Activated CD4-positive, alpha-beta T cell treated with anti-CD3 and anti-CD28 coated beads for 48 hours (primary cell): Measurements from ENCODE around the gene MLYCD.
"Not testable (repeated sequence)": the region's sequence is repeated elsewhere in the genome, so short reads cannot be mapped to it uniquely, and the experiment has no call there.

Source experiments
- DNase-seq: peaks from one replicate; pipeline ENCODE4 v3.0.0-alpha.2; 2020

MLYCD gene

DNA sequence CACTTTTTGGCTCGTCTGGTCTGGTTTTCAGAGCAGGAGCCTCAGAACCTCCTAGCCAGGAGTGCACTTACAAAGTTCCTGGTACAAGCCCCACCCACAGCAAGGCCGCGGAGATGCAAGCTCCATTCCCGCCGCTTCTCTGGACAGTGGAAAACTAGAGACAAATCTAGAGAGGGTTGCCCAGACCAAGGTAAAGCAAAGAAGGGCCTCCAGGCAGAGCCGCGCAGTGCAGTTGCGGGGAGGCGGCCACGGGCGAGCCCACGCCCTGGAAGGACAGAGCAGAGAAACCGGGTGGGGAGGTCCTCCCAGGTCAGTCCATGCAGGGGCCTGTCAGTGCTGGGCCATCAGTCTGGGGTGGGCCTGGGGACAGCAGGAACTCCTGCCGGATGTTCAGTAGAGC lies 43.2 kb downstream of the MLYCD start:
- DNase-seq, result no peak

DNA sequence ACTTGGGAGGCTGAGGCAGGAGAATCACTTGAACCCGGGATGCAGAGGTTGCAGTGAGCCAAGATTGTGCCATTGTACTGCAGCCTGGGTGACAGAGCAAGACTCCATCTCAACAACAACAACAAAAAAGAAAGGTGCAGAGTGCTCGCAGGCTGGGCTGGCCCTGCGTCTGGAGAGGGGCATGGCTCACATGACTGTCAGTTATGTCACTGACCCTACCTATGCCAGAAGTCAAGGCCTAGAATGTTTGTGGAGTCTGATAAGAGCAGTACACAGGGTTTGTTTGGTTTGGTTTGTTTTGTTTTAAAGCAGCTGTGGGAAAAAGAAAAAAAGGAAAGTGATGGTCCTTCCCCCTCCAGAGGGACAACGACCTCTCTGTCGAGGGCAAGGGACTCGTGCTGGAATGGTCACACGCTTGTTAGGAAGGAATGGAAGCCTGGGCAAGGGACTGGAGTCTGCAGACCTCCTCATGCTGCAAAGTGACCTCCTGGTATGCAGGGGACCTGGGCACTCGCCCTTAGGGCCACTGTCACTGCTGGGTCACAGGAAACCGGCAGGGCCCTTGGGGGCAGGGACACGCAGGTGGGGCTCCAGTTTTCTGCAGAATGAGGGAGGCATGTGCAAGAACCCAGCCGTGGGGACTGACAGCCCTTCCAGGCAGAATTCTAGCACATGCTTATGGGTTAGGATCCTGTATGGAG lies 44.0 kb downstream of the MLYCD start:
- no peak for DNase-seq

DNA sequence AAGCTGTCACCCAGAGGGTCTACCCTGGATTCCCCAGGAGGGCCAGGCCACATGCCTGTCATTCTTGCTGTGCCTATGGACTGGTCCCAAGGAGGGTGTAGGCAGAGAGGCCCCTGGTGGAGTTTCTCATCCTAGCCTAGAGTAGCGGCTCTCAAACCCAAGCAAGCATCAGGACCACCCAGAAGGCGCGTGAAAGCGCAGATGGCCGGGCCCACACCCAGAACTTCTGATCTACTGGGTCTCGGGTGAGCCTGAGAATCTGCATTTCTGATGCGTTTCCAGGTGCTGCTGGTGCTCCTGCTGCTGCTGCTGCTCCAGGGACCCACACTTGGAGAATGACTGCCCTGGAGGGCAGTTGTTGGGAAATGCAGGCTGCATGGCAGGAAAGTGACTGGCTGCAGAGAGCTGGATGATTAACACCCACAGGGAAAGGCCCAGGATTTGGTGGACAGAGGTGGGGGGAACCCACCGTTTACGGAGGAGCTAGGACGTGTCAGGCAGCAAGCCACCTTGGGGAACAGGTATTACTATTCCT lies 44.7 kb downstream of the MLYCD start:
- DNase-seq, result no peak

DNA sequence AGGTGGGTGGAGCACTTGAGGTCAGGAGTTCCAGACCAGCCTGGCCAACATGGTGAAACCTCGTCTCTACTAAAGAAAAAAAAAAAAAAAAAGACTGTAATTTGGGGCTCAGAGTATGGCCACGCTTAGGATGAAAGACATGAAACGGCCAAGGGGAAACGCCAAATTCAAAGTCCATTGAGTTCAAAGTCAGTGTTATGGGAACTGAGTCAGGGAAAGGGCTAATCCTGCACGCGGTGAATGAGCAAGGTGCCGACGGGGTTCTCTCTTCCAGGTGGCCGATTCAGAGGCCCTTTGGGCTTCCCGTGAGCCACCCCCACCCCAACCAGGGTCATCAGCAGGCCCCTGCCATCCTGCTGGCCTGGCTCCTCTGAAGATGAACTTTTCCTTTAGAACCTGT lies 46.7 kb downstream of the MLYCD start:
- no peak for DNase-seq

DNA sequence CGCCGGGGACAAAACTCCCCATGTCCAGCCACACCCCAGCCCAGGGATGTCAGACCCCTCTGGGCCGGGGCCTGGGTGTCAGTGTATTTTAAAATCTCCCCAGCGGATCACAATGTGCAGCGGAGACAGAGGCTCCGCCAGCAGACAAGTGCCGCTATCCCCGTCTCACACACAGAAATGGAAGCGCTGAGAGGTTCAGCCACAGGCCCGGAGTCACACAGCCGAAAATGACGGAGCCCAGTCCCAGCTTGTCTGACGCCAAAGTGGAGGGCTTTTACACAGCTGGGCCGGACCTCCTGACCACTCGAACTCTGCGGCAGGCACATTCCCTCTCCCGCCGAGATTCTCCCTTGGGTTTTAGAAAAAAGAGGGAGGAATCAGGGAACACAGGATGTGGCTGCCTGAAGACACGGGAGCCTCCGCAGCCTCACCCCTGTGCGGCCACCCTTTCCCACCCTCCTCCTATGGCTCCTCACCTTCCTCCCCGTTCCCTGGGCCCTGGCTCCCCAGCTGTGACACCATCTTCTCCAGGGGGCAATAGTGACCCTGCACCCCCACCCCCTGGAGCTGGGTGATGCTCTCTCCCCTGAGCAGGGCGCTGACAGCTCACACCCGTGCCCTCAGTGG lies 47.4 kb downstream of the MLYCD start:
- DNase-seq, result no peak

DNA sequence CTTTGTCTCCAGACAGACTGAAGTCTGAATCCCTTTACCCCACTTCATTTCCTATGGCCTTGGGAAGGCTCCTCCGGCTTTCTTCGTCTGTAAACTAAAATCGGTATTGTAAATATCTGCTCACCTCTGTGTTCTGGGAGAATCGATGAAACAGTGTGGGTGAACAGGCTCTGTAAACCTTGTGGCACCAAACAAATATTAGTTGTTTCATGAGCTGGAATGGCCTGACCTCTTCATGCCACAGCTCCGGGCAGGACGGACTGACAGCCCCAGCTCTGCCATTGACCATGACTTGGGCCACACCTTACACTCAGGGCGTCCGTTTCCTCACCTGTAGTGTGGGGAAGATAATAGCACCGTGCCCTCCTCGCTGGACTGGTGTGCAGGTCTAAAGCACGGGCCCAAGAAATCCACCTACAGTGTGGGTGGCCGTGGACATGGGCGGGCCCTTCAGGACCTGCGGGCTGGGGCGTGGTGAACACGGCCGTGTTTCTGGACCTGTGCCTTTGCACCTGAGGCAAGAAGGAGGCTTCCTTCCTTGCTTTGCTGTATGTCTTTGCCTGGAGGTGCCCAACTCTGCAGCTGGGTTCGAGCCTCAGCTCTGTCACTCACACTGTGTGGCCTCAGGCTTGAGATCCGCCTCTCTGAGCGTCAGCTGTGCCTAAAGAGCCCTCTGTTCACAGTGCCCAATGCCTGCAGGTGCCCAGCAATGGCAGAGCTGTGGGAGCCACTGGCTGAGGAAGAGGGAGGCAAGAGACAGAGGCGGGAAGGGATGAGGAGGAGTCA lies 48.1 kb downstream of the MLYCD start:
- DNase-seq, result no peak

DNA sequence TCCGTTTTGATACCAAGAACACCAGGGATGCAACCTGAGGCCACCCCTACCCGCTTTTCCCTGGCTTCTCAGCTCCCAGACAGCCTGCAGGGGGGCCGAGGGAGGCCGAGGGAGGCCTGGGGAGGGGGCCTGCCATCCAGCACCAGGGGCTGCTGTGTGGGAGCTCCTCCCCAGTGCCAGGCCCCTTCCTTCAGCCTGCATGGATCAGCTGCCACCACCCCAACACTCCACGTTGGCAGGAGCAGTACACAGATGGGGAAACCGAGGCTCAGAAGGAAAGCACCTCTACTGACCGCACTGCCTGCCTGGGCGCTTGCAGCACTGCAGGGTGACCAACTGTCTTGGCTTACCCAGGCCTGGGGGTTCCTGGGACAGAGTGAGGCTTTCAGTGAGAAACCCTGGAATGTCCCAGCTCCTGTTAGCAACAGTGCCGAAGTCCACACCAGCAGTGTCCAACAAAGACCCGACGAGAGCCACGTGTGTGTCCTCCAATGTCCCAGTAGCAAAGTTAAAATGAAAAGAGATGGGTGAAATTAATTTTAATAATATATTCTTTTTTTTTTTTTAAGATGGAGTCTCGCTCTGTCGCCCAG lies 48.8 kb downstream of the MLYCD start:
- DNase-seq, result no peak

DNA sequence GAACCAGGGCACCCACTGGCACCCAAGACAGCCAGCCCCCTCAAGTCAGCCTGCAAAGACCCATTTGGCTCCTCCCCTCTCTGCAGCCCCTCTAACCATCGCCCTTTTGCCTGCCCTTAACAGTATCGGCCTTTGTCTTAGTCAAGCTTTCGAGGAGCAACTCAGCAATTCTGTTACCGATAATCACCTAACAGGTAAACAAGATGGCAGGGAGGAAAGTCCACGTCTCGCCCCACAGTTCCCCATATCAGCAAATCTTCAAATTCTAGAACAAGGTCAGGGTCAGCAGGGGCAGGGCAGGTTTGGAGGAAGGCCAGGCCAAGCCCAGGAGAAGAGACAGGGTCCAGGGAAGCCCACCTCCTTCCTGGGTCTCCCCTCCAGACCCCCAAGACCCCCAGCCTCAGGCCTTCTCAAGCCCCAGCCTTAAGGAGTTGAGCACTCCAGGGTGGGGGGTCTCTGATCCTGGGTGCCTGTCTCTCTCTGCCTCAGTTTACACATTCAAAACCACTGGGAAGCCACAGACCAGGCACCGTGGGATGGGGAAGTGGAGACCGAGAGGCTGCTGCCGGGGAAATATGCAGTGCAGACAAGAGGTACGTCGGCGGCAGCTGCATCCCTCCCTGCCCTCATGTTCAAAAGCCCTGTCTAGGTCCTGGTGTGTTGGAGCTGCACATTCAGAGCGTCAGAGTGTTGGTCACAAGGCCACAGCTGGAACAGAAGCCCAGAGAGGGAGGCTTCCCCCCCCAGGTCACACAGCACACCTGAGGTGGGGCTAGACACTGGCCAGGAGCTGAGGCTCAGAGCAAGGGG lies 50.2 kb downstream of the MLYCD start:
- DNase-seq, result no peak

DNA sequence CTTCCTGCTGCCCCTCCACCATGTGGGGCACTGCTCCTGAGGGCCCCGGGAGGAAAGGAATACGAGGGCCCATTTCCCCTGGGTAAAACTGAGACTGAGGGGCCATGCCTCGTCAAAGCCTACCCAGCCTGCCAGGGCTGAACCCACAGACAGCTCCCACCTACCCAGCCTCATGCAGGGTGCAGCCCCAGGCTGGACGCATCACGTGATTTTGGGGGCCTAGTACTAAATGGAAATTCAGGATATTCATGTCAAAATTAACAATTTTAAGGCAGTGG lies 50.7 kb downstream of the MLYCD start:
- DNase-seq, result no peak

DNA sequence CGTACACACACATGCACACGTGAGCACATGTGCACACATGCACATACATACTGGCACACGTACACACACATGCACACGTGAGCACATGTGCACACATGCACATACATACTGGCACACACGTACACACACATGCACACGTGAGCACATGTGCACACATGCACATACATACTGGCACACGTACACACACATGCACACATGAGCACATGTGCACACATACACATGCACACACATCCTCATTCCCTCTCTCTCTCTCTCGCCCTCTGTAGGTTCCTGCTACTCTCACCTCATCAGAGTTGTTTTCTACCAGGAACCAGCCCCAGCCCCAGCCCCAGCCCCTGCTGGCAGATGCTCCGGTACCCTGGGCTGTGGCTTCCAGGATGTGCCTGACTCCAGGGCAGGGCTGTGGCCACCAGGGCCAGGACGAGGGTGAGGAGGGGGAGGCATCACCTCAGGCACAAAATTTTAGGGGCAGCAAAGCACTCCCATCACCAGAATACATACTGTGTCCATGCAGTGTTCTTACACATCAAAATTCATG lies 52.0 kb downstream of the MLYCD start:
- not testable (repeated sequence) for DNase-seq

DNA sequence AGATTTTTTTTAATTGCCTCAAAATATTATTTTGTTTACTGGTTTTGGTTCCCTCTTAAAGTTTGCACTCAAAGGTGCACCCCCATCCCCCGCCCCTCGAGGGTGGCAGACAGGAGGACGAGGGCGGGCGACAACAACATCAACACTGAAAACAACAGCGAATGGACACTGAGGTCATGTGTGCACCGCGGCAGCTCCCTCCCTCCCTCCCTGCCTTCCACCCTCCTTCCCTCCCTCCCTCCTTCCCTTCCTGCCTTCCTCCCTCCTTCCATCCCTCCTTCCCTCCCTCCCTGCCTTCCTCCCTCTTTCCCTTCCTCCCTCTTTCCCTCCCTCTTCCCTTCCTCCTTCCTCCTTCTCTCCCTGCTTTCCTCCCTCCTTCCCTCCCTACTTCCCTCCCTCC lies 52.6 kb downstream of the MLYCD start:
- DNase-seq, result no peak

DNA sequence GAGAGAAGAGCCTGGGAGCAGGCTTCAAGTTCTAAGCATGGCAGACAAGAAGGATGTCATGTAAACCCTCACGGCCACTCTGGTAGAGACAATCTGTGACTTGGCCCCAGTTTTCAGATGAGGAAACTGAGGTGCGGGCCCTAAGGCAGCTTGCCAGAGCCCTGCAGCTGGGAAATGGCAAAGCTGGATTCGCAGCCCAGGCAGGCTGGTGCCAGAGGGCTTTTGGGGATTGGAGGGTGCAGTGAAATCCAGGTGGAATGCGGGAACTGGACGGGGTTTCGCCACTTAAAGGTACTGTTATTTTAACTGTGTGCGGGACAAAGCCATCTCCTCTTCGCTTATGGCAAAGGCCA lies 53.6 kb downstream of the MLYCD start:
- DNase-seq, result no peak

DNA sequence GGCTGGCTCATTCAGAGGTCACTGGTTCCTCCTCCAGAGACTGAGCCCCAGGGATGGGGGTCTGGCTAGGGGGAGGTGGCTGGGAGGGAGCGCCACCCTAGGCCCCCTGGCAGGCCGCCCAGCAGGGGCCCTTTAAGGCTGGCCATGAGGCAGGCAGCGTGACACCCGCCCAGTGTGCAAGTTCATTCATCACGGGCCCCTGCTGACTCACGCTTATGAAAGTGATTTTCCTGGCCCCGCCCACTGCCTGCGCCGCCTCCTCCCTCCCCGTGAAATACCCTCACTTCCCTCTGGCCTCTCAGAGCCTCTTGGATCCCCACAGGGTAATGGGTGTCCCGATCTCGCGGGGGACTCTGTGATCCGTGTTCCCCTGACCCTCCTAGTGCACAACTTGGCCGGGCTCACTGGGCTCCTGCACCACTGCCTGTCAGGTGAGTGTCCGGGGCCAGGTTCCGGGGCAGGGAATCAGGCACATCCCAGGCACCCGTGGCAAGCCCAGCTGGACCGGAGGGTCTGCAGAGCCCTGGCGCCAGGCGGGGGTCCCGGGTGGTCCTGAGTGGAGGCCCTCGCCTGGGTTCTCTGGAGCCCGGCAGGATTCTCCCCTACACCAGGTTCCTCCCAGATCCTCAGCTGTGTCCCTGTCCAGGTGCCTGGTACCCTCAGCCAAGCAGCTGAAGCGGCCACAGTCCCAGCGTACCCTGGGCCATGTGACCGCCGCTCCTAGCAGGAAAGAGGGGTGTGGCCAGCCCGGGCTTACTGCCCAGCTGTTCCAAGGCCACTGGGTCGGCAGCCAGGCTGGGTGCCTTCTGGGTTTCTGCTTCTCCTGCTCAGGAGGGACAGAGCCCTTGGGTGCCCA lies 54.3 kb downstream of the MLYCD start, which contains the start of gene OSGIN1:
TSS of gene OSGIN1 (plus strand) at position 301 of the 856 bp plus-strand sequence. CDS start 4,432 bp downstream, outside the sequence.
- peak; percentile 92 for DNase-seq

DNA sequence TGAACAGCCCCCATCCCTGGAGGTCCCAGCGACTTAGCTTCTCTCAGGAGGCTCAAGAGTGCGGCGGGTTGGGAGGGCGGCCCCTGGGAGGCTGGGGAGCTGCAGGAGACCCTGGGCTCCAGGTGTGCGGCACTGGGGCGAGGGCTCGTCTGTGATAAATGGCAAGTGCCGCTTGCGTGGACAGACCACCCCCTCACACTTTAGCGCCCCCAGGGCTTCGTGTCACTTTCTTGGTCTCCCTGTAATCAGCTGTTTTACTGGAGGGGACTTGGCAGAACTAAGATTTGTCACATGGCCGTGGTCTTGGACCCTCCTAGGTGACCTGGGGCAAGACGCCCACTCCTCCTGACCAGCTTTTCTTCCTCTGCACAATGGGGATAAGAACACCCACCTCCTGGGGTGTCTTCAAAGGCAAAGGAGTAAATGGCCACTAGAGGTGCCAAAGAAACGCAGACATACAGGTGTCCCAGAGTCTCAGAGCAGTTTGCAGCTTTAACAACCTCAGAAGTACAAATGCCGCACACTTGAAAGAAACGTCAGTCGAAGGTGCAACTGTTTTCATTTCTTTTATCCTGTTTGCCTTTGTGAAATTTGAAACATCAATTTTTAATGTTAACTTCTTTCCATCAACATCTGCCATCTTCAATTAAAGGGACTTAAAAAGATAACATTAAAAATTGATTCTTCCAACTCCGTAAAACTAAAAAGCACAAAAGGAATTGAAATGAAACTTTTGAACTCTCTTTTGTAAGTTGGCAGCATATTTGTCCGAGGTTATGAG lies 55.1 kb downstream of the MLYCD start:
- DNase-seq, result peak; percentile 32

DNA sequence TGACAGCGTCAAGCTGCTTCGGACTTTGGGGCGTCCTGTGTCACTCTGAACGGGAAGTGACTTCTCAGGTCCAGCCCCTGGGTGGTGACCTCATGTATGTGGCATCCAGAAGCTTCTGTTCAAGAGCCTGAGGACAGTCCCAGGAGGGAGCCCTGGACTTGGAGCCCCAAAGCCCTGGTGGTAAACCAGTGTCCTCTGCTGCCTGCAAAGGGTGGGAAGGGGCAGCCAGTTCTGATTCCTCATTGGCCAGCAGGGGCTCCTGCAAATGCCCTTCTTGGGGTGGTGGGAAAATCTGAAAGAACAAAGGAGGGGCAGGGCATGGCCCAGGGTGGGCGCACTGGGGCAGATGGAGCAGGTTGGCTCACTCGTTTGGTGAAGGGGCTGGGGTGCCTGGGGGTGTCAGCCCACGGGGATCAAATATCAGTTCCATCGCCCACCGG lies 55.7 kb downstream of the MLYCD start:
- DNase-seq, result no peak

DNA sequence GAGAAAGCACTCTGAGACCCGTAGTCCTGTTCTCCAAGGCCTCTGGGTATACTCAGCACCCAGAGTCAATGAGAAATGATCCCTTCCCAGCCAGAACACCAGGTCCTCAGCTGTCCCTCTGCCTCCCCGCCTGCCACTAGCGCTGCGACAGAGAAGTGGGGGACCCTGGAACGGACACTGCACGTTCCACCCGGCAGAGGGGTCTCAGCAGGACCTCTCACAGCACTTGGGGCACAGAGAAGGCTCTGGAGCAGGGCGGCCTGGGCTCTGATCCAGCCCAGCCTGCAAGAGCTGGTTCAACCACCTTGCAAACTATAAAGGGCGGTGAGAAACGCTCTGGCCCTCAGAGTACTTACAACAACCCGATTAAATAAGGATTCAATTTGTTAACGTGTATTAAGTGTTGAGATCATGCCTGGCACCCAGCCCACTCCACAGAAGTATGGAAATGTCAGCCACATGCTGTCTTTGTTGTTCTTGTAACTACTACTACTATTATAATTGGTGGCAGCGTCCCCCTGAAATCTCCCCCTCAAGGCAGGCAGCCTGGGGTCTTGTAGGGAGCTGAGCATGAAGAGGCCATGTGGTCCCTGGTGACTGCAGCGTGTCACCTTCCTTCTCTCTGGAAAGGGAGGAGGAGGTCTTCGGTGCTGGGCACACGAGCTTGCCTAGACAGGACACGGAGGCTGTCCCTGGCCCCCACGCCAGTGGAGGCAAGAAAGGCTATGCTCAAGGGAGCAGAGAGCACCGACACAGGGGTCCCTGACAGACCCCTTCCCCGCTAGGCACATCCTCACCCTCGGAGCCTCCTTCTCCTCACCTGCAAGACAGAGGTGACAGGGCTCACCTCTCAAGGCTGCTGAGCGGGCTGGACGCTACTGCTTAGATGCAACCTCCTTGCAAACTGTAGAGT lies 56.6 kb downstream of the MLYCD start:
- no peak for DNase-seq

DNA sequence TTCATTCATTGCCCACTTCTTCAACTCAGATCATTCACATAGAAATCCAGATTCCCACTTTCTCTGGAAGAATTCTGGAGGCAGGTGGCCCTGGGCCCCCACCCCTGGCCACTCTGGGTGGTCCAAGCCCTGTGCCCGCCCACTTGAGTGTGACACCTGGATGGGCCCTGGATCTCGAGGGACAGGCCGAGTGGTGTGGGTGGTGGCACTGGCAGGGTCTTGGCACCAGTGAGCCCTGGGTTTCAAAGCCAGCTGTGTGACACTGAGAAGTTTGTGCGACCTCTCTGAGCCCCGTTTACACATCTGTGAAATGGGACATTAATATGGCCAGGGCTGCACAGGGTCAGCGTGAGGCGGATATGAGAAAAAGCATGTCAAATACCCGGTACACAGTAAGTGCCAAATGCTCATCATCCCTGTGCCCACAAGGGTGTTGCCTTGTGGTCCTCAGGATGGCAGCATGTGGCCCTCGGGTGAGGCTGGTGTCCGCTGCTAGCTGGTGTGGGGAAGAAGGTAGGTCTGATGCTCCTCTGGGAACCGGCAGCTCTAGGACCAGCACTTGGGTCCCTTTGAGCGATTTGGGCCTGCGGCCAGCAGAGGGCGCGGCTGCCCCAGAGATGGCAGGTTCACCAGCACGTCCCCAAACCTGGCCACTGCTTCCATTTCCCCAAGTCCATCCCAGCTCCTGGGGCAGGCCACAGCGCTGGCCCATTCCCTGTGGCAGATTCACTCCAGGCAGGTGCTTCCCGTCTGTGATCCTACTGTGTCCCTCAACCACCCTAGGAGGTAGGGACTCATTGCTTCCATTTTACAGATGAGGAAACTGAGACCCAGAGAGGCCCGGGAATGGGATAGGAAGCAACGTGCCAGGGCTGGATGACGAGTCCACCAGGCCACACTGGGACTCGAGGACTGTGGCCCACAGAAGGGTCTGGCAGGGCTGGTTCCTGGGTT lies 57.7 kb downstream of the MLYCD start:
- peak; percentile 87 for DNase-seq

DNA sequence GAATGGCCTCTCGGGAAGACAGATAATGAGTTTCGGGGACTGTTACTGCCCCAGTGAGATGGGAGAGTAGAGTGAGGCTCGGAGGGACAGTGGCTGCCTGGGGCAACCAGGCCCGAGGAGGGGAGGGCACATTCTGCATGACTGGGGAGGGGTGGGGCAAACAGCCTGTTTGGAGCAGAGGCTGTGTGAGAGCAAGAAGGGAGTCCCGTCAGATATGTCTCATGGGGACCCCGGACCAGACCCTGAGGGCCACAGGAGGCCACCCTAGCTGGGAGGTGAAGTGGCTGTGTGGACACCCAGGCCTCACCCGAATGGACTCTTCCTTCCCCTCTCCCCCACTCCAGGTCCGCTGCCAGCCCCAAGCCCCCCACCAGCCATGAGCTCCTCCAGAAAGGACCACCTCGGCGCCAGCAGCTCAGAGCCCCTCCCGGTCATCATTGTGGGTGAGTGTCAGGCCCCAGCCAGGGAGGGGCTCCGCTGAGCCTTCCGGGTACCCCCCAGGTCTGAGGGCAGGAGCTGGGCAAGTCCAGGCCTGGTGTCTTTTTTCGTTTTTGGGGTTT lies 58.5 kb downstream of the MLYCD start:
- no peak for DNase-seq
